HCT116 (cell line): ENCODE results near the gene TBC1D14. TPM values are rescaled to one million over a fixed set of nuclear protein-coding genes. Genes with fewer than 3 reads are reported as not detected.

Source experiments
- ATAC-seq: fragments of 200-7000 bp; cut with Tn5 transposase; 2 replicates; pipeline ENCODE4 v1.9.1; 2020; ENCODE audit warnings: mild to moderate bottlenecking, moderate library complexity
- BruUV-seq: library from RNA; stranded (reverse); fragments of 400-500 nt; replicated peaks from 2 replicates; lab custom pipeline; 2021; lab: Mats Ljungman, UMichigan
- CTCF ChIA-PET: fragments of 300-600 bp; sonication (Branson Sonifier 250); formaldehyde crosslinking; loops from one replicate; lab custom pipeline; 2021; ENCODE audit warnings: antibody characterized with exemption; lab: Charles Lee
- POLR2A ChIA-PET: fragments of 300-600, 350-600 bp; sonication (Branson Sonifier 250); formaldehyde crosslinking; loops from one replicate; lab custom pipeline; 2021; ENCODE audit warnings: antibody characterized with exemption; lab: Charles Lee
- RAD21 ChIA-PET, 2 experiments: fragments of 300-600 bp; sonication (Branson Sonifier 250); formaldehyde crosslinking; loops; one replicate each; lab custom pipeline; 2023; ENCODE audit warnings: low total read pairs in 2 of 2; ENCODE audit not compliant: uncharacterized antibody in 2 of 2, unreplicated experiment in 2 of 2, low non-redundant PET in 1 of 2; lab: Charles Lee
- DNase-seq: peaks from one replicate; pipeline ENCODE4 v3.0.0-alpha.2; 2010; ENCODE audit warnings: low read depth, low spot score
- H2AFZ ChIP-seq: fragments of 200-600 bp; shearing (Covaris generic), sonication (generic); 2 replicates; pipeline ENCODE4 v1.6.1; 2017; ENCODE audit warnings: low read depth, mixed run types, mixed read lengths, antibody characterized with exemption, low read length; ENCODE audit not compliant: poor library complexity, severe bottlenecking
- H3K27ac ChIP-seq: 2 replicates; pipeline ENCODE4 v1.5.1; 2012; ENCODE audit warnings: low read depth, low read length
- H3K27me3 ChIP-seq: fragments of 200-600 bp; sonication (generic); 2 replicates; pipeline ENCODE4 v1.6.1; 2016; ENCODE audit warnings: mixed run types, low read length, mixed read lengths; ENCODE audit not compliant: insufficient read depth
- H3K36me3 ChIP-seq, 2 experiments: fragments of 200-500 bp in 1 of 2; fragments of 200-600 bp in 1 of 2; sonication (Bioruptor generic) in 1 of 2; sonication (generic) in 1 of 2; 2 replicates each; pipeline versions ENCODE4 v1.5.1 to v1.6.1; 2014 to 2016; ENCODE audit warnings: low read length in 2 of 2, inconsistent platforms in 1 of 2, mixed read lengths in 1 of 2, mixed run types in 1 of 2; ENCODE audit not compliant: insufficient read depth in 2 of 2, control insufficient read depth in 1 of 2
- H3K4me1 ChIP-seq, 2 experiments: fragments of 200-600 bp in 1 of 2; sonication (generic) in 1 of 2; 2 replicates each; pipeline versions ENCODE4 v1.5.1 to v1.6.1; 2012 to 2017; ENCODE audit warnings: low read length in 2 of 2, inconsistent platforms in 1 of 2, mild to moderate bottlenecking in 1 of 2, mixed read lengths in 1 of 2, mixed run types in 1 of 2, moderate library complexity in 1 of 2; ENCODE audit not compliant: insufficient read depth in 2 of 2, control insufficient read depth in 1 of 2
- H3K4me2 ChIP-seq: fragments of 200-600 bp; sonication (generic); 2 replicates; pipeline ENCODE4 v1.6.1; 2017; ENCODE audit warnings: mixed run types, low read length, mixed read lengths
- H3K4me3 ChIP-seq, 2 experiments: fragments of 200-600 bp in 1 of 2; sonication (generic) in 1 of 2; replicated peaks in 1 of 2; 2 replicates each; pipeline ENCODE4 v1.5.1; 2011 to 2016; ENCODE audit warnings: low read length in 2 of 2, control low read depth in 1 of 2, low read depth in 1 of 2, mild to moderate bottlenecking in 1 of 2, mixed read lengths in 1 of 2, mixed run types in 1 of 2
- H3K79me2 ChIP-seq: fragments of 200-600 bp; sonication (generic); 2 replicates; pipeline ENCODE4 v1.6.1; 2017; ENCODE audit warnings: mild to moderate bottlenecking, mixed run types, low read length, moderate library complexity, mixed read lengths; ENCODE audit not compliant: insufficient read depth
- H3K9ac ChIP-seq: fragments of 200-600 bp; sonication (generic); 2 replicates; pipeline ENCODE4 v1.6.1; 2016; ENCODE audit warnings: low read length, mixed read lengths
- H3K9me2 ChIP-seq: fragments of 200-600 bp; sonication (generic), shearing (Covaris generic); 2 replicates; pipeline ENCODE4 v1.6.1; 2017; ENCODE audit warnings: mixed run types, mild to moderate bottlenecking, moderate library complexity; ENCODE audit not compliant: insufficient read depth
- H3K9me3 ChIP-seq, 2 experiments: fragments of 200-500 bp in 1 of 2; fragments of 200-600 bp in 1 of 2; sonication (Bioruptor generic) in 1 of 2; sonication (generic) in 1 of 2; 2 replicates each; pipeline ENCODE4 v1.6.1; 2014 to 2017; ENCODE audit warnings: low read length in 2 of 2, mixed read lengths in 2 of 2, inconsistent platforms in 1 of 2, low read depth in 1 of 2, mild to moderate bottlenecking in 1 of 2, mixed run types in 1 of 2, moderate library complexity in 1 of 2; ENCODE audit not compliant: control insufficient read depth in 1 of 2, insufficient read depth in 1 of 2
- H4K20me1 ChIP-seq: fragments of 200-600 bp; sonication (generic), shearing (Covaris generic); 2 replicates; pipeline ENCODE4 v1.6.1; 2017; ENCODE audit warnings: mixed run types, mild to moderate bottlenecking, moderate library complexity; ENCODE audit not compliant: insufficient read depth
- CTCF ChIP-seq, 3 experiments: fragments of 200-600 bp in 1 of 3; sonication (generic) in 1 of 3; IDR thresholded peaks in 2 of 3; conservative IDR thresholded peaks in 1 of 3; 2 replicates each; pipeline ENCODE4 v1.5.1; 2012 to 2017; ENCODE audit warnings: low read depth in 2 of 3, low read length in 2 of 3, antibody characterized with exemption in 1 of 3, borderline replicate concordance in 1 of 3, control low read depth in 1 of 3, mild to moderate bottlenecking in 1 of 3, mixed read lengths in 1 of 3, mixed run types in 1 of 3, moderate library complexity in 1 of 3; ENCODE audit not compliant: insufficient read depth in 1 of 3
- EGR1 ChIP-seq: IDR thresholded peaks from 2 replicates; pipeline ENCODE4 v1.6.1; 2012; ENCODE audit warnings: low read depth
- FOSL1 ChIP-seq: IDR thresholded peaks from 2 replicates; pipeline ENCODE4 v1.6.1; 2012; ENCODE audit warnings: low read depth
- JUND ChIP-seq: IDR thresholded peaks from 2 replicates; pipeline ENCODE4 v1.6.1; 2012
- MAX ChIP-seq: IDR thresholded peaks from 2 replicates; pipeline ENCODE4 v1.6.1; 2012
- POLR2AphosphoS5 ChIP-seq: IDR thresholded peaks from 2 replicates; pipeline ENCODE4 v1.6.1; 2011; ENCODE audit warnings: mild to moderate bottlenecking, low read depth, low read length, moderate library complexity
- SP1 ChIP-seq: IDR thresholded peaks from 2 replicates; pipeline ENCODE4 v1.6.1; 2012; ENCODE audit warnings: low read depth
- TCF7L2 ChIP-seq: IDR thresholded peaks from 2 replicates; pipeline ENCODE4 v1.7.0; 2011; ENCODE audit warnings: borderline replicate concordance, inconsistent platforms; ENCODE audit not compliant: insufficient read depth, insufficient read length; ENCODE audit errors: extremely low read depth
- ZBTB33 ChIP-seq: IDR thresholded peaks from 2 replicates; pipeline ENCODE4 v1.6.1; 2011; ENCODE audit warnings: mild to moderate bottlenecking, low read length, moderate library complexity; ENCODE audit not compliant: insufficient replicate concordance; ENCODE audit errors: extremely low read depth
- ZFX ChIP-seq: fragments of 450-650 bp; IDR thresholded peaks from 2 replicates; pipeline ENCODE4 v1.6.1; 2017
- ZNF274 ChIP-seq: fragments of 200-500 bp; sonication (Bioruptor generic); IDR thresholded peaks from 2 replicates; pipeline ENCODE4 v1.6.1; 2014; ENCODE audit warnings: mild to moderate bottlenecking, low read depth, low read length, inconsistent platforms
- intact Hi-C: fragments of 100-400 bp; cut with micrococcal nuclease; formaldehyde crosslinking; loops from 2 replicates; pipeline ENCODE4 v1.10.0; 2022
- total RNA-seq: library from RNA; stranded (reverse); gene quantifications from one replicate; pipeline ENCODE4 v1.2.1, GENCODE V29; 2021; ENCODE audit not compliant: unreplicated experiment

Gene TBC1D14
- total RNA-seq, 1 experiment from 2014 or later = 62.9 TPM

GRCh38 chr4:6894528-6895498 is 14.8 kb upstream of the TBC1D14 start:
- Histone ChIP-seq H3K27ac (no peak overlapping the region), H3K9ac (no peak overlapping the region), H3K9me3 (peaks cover 0 to 4% of the 10 kb centered on the region in 2 experiments; a peak in 2 of 4 replicates), H3K36me3 (no peaks in the 10 kb centered on the region), H3K79me2 (no peaks in the 10 kb centered on the region), H3K27me3 (no peaks in the 10 kb centered on the region), H3K4me3 (no peak overlapping the region), H3K4me1 (no peaks in the 10 kb centered on the region), H3K9me2 (no peaks in the 10 kb centered on the region), H2AFZ (no peak overlapping the region), H4K20me1 (no peaks in the 10 kb centered on the region), H3K4me2 (no peak overlapping the region)
- RAD21 ChIA-PET = no interaction called here
- POLR2A ChIA-PET = no interaction called here
- TF ChIP-seq ZBTB33 (no peak), FOSL1 (no peak), POLR2AphosphoS5 (no peak), CTCF (IDR thresholded peaks at IDR 0.05 in 2 of 3, conservative IDR thresholded peaks at IDR 0.05 in 1 of 3; ENCODE audit: borderline replicate concordance in 1 of 3, insufficient read depth in 1 of 3, low read depth in 2 of 3, low read length in 2 of 3) (no peak), EGR1 (no peak), TCF7L2 (no peak), ZNF274 (no peak), SP1 (no peak), JUND (no peak), MAX (no peak), ZFX (no peak)
- ATAC-seq = no peak
- intact Hi-C loops = no loop called here
- CTCF ChIA-PET = no interaction called here
- DNase-seq = no peak
- BruUV-seq = no TSS peak
